HepG2 (cell line): ENCODE measurements around the gene HTR2A. TPM values are rescaled to one million over a fixed set of nuclear protein-coding genes. Genes with fewer than 3 reads are reported as not detected.
"Not testable (repeated sequence)": the region's sequence is repeated elsewhere in the genome, so short reads cannot be mapped to it uniquely, and the experiment has no call there.

Experiments used
- ATAC-seq: fragments of 200-7000 bp; cut with Tn5 transposase; 3 replicates; pipeline ENCODE4 v1.9.1; 2020; ENCODE audit warnings: mild to moderate bottlenecking, moderate library complexity
- BruUV-seq: library from RNA; stranded (reverse); fragments of 400-500 nt; replicated peaks from 2 replicates; lab custom pipeline; 2021; lab: Mats Ljungman, UMichigan
- CTCF ChIA-PET: fragments of 300-600 bp; formaldehyde crosslinking; extraction: SDS; loops from one replicate; lab custom pipeline; 2021; ENCODE audit warnings: low total read pairs, inconsistent platforms, low intra/inter-chr PET ratio; lab: Yijun Ruan, JAX
- POLR2A ChIA-PET: fragments of 350-600 bp; sonication (Branson Sonifier 250); formaldehyde crosslinking; loops from one replicate; lab custom pipeline; 2020; ENCODE audit warnings: antibody characterized with exemption, inconsistent platforms; lab: Yijun Ruan, JAX
- DNase-seq: peaks from one replicate; pipeline ENCODE4 v3.0.0-alpha.2; 2015; ENCODE audit warnings: low spot score
- FAIRE-seq: peaks from 3 replicates; lab custom pipeline; 2011; peaks lifted over from hg19 to GRCh38; lab: Jason Lieb, UNC
- H2AFZ ChIP-seq: one replicate; pipeline ENCODE4 v1.6.1; 2011; ENCODE audit warnings: low read length, inconsistent platforms
- H3K27ac ChIP-seq: fragments of 300-600 bp; 3 replicates; pipeline ENCODE4 v1.8.0; 2011; ENCODE audit warnings: mixed run types, mild to moderate bottlenecking, mixed read lengths, low read length, inconsistent platforms; ENCODE audit not compliant: insufficient read depth; ENCODE audit errors: extremely low read length
- H3K27me3 ChIP-seq, 2 experiments: fragments of 200-600 bp in 1 of 2; 2 replicates in 1 of 2; 3 replicates in 1 of 2; pipeline versions ENCODE4 v1.6.0 to v1.8.0; 2011; ENCODE audit warnings: low read length in 2 of 2, mild to moderate bottlenecking in 2 of 2, moderate library complexity in 2 of 2, inconsistent platforms in 1 of 2; ENCODE audit not compliant: insufficient read depth in 2 of 2, control insufficient read depth in 1 of 2
- H3K36me3 ChIP-seq, 2 experiments: fragments of 200-600 bp in 1 of 2; replicated peaks in 1 of 2; 2 replicates in 1 of 2; 3 replicates in 1 of 2; pipeline versions ENCODE4 v1.5.1 to v1.8.0; 2011; ENCODE audit warnings: low read length in 2 of 2, inconsistent platforms in 1 of 2; ENCODE audit not compliant: insufficient read depth in 2 of 2, control insufficient read depth in 1 of 2
- H3K4me1 ChIP-seq: 2 replicates; pipeline ENCODE4 v1.5.1; 2012; ENCODE audit warnings: low read length, inconsistent platforms; ENCODE audit not compliant: insufficient read depth
- H3K4me2 ChIP-seq: 2 replicates; pipeline ENCODE4 v1.6.0; 2011; ENCODE audit warnings: low read depth, low read length, inconsistent platforms
- H3K4me3 ChIP-seq, 3 experiments: fragments of 200-600 bp in 1 of 3; sonication (generic), shearing (Covaris generic) in 1 of 3; replicated peaks in 1 of 3; 2 replicates each; pipeline ENCODE4 v1.5.1; 2011 to 2016; ENCODE audit warnings: low read length in 3 of 3, inconsistent platforms in 2 of 3, low read depth in 2 of 3, mild to moderate bottlenecking in 2 of 3, control low read depth in 1 of 3, mixed read lengths in 1 of 3; ENCODE audit not compliant: insufficient read depth in 1 of 3
- H3K79me2 ChIP-seq: one replicate; pipeline ENCODE4 v1.6.1; 2011; ENCODE audit warnings: low read length, inconsistent platforms; ENCODE audit not compliant: insufficient read depth
- H3K9ac ChIP-seq: 2 replicates; pipeline ENCODE4 v1.6.0; 2011; ENCODE audit warnings: mild to moderate bottlenecking, low read depth, low read length, inconsistent platforms; ENCODE audit not compliant: insufficient read depth
- H3K9me3 ChIP-seq: 2 replicates; pipeline ENCODE4 v1.5.1; 2012; ENCODE audit warnings: mild to moderate bottlenecking, low read length
- H4K20me1 ChIP-seq: 2 replicates; pipeline ENCODE4 v1.6.0; 2011; ENCODE audit warnings: inconsistent platforms, mild to moderate bottlenecking, low read length, moderate library complexity; ENCODE audit not compliant: insufficient read depth
- CAMTA2 ChIP-seq: sonication (generic); formaldehyde crosslinking; IDR thresholded peaks from 2 replicates; pipeline ENCODE4 v1.4.0; 2020; ENCODE audit warnings: mild to moderate bottlenecking, missing genetic modification reagents, borderline replicate concordance
- KDM1A ChIP-seq: IDR thresholded peaks from 2 replicates; pipeline ENCODE4 v1.6.1; 2016; ENCODE audit warnings: missing compliant biosample characterization
- MBD4 ChIP-seq: IDR thresholded peaks from 2 replicates; pipeline ENCODE4 v1.6.1; 2012; ENCODE audit warnings: low read length, inconsistent platforms, borderline replicate concordance
- NR2F6 ChIP-seq, 2 experiments: IDR thresholded peaks; 2 replicates each; pipeline ENCODE4 v1.6.1; 2016; ENCODE audit warnings: antibody characterized with exemption in 1 of 2, mild to moderate bottlenecking in 1 of 2
- PHF20 ChIP-seq: sonication (generic); formaldehyde crosslinking; IDR thresholded peaks from 2 replicates; pipeline ENCODE4 v1.5.0; 2020; ENCODE audit warnings: mild to moderate bottlenecking, missing genetic modification reagents
- RFX3 ChIP-seq: IDR thresholded peaks from 2 replicates; pipeline ENCODE4 v1.6.1; 2016; ENCODE audit warnings: missing biosample characterization, missing genetic modification reagents
- TMF1 ChIP-seq: sonication (generic); formaldehyde crosslinking; IDR thresholded peaks from 2 replicates; pipeline ENCODE4 v1.8.1; 2022; ENCODE audit warnings: low read depth, missing genetic modification reagents
- ZNF292 ChIP-seq: sonication (generic); formaldehyde crosslinking; IDR thresholded peaks from 2 replicates; pipeline ENCODE4 v1.8.1; 2022; ENCODE audit warnings: mild to moderate bottlenecking, low read depth, missing genetic modification reagents, borderline replicate concordance
- ZNF709 ChIP-seq: sonication (generic); formaldehyde crosslinking; IDR thresholded peaks from 2 replicates; pipeline ENCODE4 v1.5.0; 2020; ENCODE audit warnings: mild to moderate bottlenecking, missing genetic modification reagents
- WGBS: methylation state at CpG from one replicate; pipeline ENCODE4 v1.1.6; 2017; ENCODE audit warnings: low lambda C conversion rate; 5-methylcytosine and 5-hydroxymethylcytosine counted together
- in situ Hi-C: cut with HindIII; loops from 2 replicates; pipeline ENCODE4 v1.10.0; 2017; ENCODE audit warnings: low pct_unique_long_range_greater_than_20kb; ENCODE audit not compliant: extremely low pct_ligation_motif_present
- intact Hi-C: fragments of 100-400 bp; cut with micrococcal nuclease; formaldehyde crosslinking; loops from one replicate; pipeline ENCODE4 v1.10.0; 2022; ENCODE audit not compliant: unreplicated experiment
- polyA plus RNA-seq, 8 experiments: library from polyadenylated mRNA; depleted of rRNA in 3 of 8; stranded (reverse) in 7 of 8; unstranded in 1 of 8; fragments of >200 nt; fragmentation: Illumina TruSeq in 4 of 8; extraction: Trizol in 4 of 8; gene quantifications; 2 replicates each; pipeline versions ENCODE4 v1.2.1 to v1.2.3, GENCODE V29; 2011 to 2016; ENCODE audit warnings: low read depth in 4 of 8, missing spikeins in 1 of 8, mixed read lengths in 1 of 8; ENCODE audit not compliant: insufficient read depth in 1 of 8
- total RNA-seq, 5 experiments: library from RNA; depleted of rRNA; stranded (reverse); fragments of >200 nt; fragmentation: Illumina TruSeq; extraction: Trizol; gene quantifications; 2 replicates each; pipeline ENCODE4 v1.2.3, GENCODE V29; 2016; ENCODE audit warnings: low read depth in 1 of 5
- TF ChIP-seq, protein P1 (sequence below): sonication (generic); formaldehyde crosslinking; conservative IDR thresholded peaks from 2 replicates; pipeline ENCODE4 v1.4.0; 2020; ENCODE audit warnings: mild to moderate bottlenecking, missing genetic modification reagents, moderate library complexity
- TF ChIP-seq, protein P2 (sequence below): sonication (generic); formaldehyde crosslinking; IDR thresholded peaks from 2 replicates; pipeline ENCODE4 v1.4.0; 2020; ENCODE audit warnings: missing genetic modification reagents

HTR2A gene
- total and polyA plus RNA-seq, 2 of the 13 experiments (the other 11 are each of a cell fraction or from before 2014, with no cell fraction given), result not detected

DNA sequence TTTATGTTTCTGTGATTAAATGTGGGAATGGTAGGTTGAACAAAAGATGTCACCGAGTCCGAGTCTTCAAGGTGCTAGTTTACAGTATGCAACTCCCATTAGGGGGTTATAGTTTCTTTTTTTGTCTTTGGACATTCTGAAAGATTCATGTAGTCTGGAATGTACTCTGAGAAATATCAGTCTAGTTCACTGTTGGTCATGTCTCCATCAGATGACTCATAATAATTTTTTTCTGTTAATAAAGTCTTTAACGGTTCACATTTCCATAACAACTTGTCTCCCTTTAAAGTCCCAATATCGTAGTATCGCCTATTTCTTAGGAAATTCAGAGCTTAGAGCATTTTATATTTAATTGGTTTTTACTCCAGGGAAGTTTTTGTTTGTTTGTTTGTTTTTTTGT, 86.4 kb downstream of the HTR2A start (continued):
- TF ChIP-seq TMF1 (no peak), PHF20 (CRISPR knock-in tag) (no peak), NR2F6 (IDR thresholded peaks at IDR 0.05) (no peak), NR2F6 (CRISPR knock-in tag; IDR thresholded peaks at IDR 0.05) (no peak), ZNF292 (no peak), ZNF709 (CRISPR knock-in tag) (no peak), MBD4 (no peak), CAMTA2 (CRISPR knock-in tag) (no peak), RFX3 (CRISPR knock-in tag) (no peak), KDM1A (CRISPR knock-in tag) (no peak)
- TF ChIP-seq, protein P1, sequence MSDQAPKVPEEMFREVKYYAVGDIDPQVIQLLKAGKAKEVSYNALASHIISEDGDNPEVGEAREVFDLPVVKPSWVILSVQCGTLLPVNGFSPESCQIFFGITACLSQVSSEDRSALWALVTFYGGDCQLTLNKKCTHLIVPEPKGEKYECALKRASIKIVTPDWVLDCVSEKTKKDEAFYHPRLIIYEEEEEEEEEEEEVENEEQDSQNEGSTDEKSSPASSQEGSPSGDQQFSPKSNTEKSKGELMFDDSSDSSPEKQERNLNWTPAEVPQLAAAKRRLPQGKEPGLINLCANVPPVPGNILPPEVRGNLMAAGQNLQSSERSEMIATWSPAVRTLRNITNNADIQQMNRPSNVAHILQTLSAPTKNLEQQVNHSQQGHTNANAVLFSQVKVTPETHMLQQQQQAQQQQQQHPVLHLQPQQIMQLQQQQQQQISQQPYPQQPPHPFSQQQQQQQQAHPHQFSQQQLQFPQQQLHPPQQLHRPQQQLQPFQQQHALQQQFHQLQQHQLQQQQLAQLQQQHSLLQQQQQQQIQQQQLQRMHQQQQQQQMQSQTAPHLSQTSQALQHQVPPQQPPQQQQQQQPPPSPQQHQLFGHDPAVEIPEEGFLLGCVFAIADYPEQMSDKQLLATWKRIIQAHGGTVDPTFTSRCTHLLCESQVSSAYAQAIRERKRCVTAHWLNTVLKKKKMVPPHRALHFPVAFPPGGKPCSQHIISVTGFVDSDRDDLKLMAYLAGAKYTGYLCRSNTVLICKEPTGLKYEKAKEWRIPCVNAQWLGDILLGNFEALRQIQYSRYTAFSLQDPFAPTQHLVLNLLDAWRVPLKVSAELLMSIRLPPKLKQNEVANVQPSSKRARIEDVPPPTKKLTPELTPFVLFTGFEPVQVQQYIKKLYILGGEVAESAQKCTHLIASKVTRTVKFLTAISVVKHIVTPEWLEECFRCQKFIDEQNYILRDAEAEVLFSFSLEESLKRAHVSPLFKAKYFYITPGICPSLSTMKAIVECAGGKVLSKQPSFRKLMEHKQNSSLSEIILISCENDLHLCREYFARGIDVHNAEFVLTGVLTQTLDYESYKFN, result no peak
- TF ChIP-seq, protein P2, sequence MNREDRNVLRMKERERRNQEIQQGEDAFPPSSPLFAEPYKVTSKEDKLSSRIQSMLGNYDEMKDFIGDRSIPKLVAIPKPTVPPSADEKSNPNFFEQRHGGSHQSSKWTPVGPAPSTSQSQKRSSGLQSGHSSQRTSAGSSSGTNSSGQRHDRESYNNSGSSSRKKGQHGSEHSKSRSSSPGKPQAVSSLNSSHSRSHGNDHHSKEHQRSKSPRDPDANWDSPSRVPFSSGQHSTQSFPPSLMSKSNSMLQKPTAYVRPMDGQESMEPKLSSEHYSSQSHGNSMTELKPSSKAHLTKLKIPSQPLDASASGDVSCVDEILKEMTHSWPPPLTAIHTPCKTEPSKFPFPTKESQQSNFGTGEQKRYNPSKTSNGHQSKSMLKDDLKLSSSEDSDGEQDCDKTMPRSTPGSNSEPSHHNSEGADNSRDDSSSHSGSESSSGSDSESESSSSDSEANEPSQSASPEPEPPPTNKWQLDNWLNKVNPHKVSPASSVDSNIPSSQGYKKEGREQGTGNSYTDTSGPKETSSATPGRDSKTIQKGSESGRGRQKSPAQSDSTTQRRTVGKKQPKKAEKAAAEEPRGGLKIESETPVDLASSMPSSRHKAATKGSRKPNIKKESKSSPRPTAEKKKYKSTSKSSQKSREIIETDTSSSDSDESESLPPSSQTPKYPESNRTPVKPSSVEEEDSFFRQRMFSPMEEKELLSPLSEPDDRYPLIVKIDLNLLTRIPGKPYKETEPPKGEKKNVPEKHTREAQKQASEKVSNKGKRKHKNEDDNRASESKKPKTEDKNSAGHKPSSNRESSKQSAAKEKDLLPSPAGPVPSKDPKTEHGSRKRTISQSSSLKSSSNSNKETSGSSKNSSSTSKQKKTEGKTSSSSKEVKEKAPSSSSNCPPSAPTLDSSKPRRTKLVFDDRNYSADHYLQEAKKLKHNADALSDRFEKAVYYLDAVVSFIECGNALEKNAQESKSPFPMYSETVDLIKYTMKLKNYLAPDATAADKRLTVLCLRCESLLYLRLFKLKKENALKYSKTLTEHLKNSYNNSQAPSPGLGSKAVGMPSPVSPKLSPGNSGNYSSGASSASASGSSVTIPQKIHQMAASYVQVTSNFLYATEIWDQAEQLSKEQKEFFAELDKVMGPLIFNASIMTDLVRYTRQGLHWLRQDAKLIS (CRISPR knock-in tag), result no peak

DNA sequence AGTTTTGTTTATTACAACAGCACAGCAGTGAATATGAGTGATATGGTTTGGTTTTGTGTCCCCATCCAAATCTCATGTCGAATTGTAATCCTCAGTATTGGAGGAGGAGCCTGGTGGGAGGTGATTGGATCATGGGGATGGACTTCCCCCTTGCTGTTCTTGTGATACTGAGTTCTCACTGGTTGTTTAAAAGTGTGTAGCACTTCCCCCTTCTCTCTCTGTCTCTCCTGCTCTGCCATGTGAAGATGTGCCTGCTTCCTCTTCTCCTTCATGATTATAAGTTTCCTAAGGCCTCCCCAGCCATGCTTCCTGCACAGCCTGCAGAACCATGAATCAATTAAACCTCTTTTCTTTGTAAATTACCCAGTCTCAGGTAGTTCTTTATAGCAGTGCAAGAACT, 91.9 kb downstream of the HTR2A start:
- CTCF ChIA-PET, H3K4me3 ChIP-seq, POLR2A ChIA-PET, H3K4me2 ChIP-seq, in situ Hi-C loops, H3K4me1 ChIP-seq, H3K27me3 ChIP-seq, H3K36me3 ChIP-seq, H3K79me2 ChIP-seq, intact Hi-C loops, H2AFZ ChIP-seq, H4K20me1 ChIP-seq, H3K9ac ChIP-seq, FAIRE-seq, BruUV-seq, DNase-seq, ATAC-seq, H3K27ac ChIP-seq, H3K9me3 ChIP-seq: not testable (repeated sequence)
- WGBS, result 0% methylated on average over 1 of the region's 1 CpG
